ENCODE data around the gene HPCA. TPM values are rescaled to one million over a fixed set of nuclear protein-coding genes. Genes with fewer than 3 reads are reported as not detected.
A peak's percentile ranks its signal among the peaks of the same experiment; 100 is the strongest.

The HPCA gene
- total RNA-seq, 8 experiments from 2014 or later, result 0.54 to 22.3 (median 9.0) TPM

- WGBS, 10 experiments, result 21 to 58% (median 39%) methylated on average over 2 to 24 of the region's 24 CpGs
- in situ Hi-C loops (cut with MboI; ENCODE audit: low pct_unique_long_range_greater_than_20kb in 2 of 9, low sequenced_read_pairs in 9 of 9, unreplicated experiment in 9 of 9), result loop anchor here in 1 of 9 experiments (25.0 kb wide), 1 partner anchor 137 kb away; no protein-coding TSS in a partner anchor
These were observed 39.3 kb downstream of the HPCA start for GRCh38 chr1:32925403-32926162.

DNA sequence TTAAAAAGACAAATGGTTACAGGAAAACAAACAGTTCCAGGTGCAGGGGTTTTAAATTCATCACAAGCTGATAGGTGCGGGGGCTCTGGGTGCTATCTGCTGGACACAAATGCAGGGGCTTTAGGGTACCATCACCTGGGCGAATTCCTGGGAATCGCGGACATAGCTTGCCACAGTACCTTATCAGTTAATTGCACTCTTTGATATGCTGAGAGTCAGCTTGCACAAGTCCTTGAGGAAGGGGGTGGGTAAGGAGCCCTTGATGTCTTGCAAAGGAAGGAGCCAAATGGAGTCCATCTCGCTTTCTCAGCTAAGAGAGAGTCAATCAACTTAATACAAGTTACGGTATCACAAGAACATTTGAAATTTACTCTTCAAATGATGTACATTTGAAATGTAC, 40.3 kb downstream of the HPCA start:
- peaks cover 8 to 14% of the 10 kb centered on the region in 2 donors for H3K4me1 ChIP-seq (replicated peaks in 1 of 2)
- H3K4me3 ChIP-seq, result no peak overlapping the region
- WGBS, 10 experiments, result 71 to 92% (median 83%) methylated on average over 4 to 6 of the region's 6 CpGs
- ATAC-seq (replicated peaks in 6 of 8), result no peak
- H3K27ac ChIP-seq, result no peak overlapping the region
- in situ Hi-C loops (cut with MboI; ENCODE audit: low pct_unique_long_range_greater_than_20kb in 2 of 9, low sequenced_read_pairs in 9 of 9, unreplicated experiment in 9 of 9), result loop anchor here in 1 of 9 experiments (25.0 kb wide), 1 partner anchor 136 kb away; no protein-coding TSS in a partner anchor

More at GRCh38 chr1:32925403-32926162, 39.3 kb downstream of the HPCA start:
- Histone ChIP-seq H3K4me3 (no peak overlapping the region), H3K4me1 (replicated peaks in 1 of 2) (peaks cover 8 to 14% of the 10 kb centered on the region in 2 donors), H3K27ac (no peak overlapping the region)
- peak in 7 of 8 experiments; percentile 35 to 84 (median 53) for ATAC-seq (replicated peaks in 6 of 8)

- Histone ChIP-seq H3K27ac (no peak overlapping the region), H3K4me1 (replicated peaks in 1 of 2) (peaks cover 8 to 14% of the 10 kb centered on the region in 2 donors), H3K4me3 (no peak overlapping the region)
- in situ Hi-C loops (cut with MboI; ENCODE audit: low pct_unique_long_range_greater_than_20kb in 2 of 9, low sequenced_read_pairs in 9 of 9, unreplicated experiment in 9 of 9), result loop anchor here in 1 of 9 experiments (25.0 kb wide), 1 partner anchor 135 kb away; no protein-coding TSS in a partner anchor
- ATAC-seq (replicated peaks in 6 of 8), result no peak
- WGBS, 10 experiments, result 43 to 94% (median 74%) methylated on average over 1 to 2 of the region's 2 CpGs; no CpG with 5 or more reads in 1 of the 10 experiments
These were observed 41.1 kb downstream of the HPCA start for GRCh38 chr1:32927441-32927840.

- in situ Hi-C loops (cut with MboI; ENCODE audit: low pct_unique_long_range_greater_than_20kb in 2 of 9, low sequenced_read_pairs in 9 of 9, unreplicated experiment in 9 of 9), result loop anchor here in 1 of 9 experiments (25.0 kb wide), 1 partner anchor 134 kb away; no protein-coding TSS in a partner anchor
- peaks cover 8 to 14% of the 10 kb centered on the region in 2 donors for H3K4me1 ChIP-seq (replicated peaks in 1 of 2)
- no peak overlapping the region for H3K4me3 ChIP-seq
- no peak overlapping the region for H3K27ac ChIP-seq
- no peak for ATAC-seq (replicated peaks in 6 of 8)
- 20 to 100% (median 89%) methylated on average over 1 to 2 of the region's 2 CpGs; no CpG with 5 or more reads in 3 of the 10 experiments for WGBS, 10 experiments
These were observed 42.0 kb downstream of the HPCA start for GRCh38 chr1:32928285-32928684.

GRCh38 chr1:32928715-32929114, 42.4 kb downstream of the HPCA start:
- Histone ChIP-seq H3K4me1 (replicated peaks in 1 of 2) (peaks cover 8 to 14% of the 10 kb centered on the region in 2 donors), H3K4me3 (no peak overlapping the region), H3K27ac (no peak overlapping the region)
- ATAC-seq (replicated peaks in 6 of 8), result no peak
- WGBS, 10 experiments, result 0 to 97% (median 80%) methylated on average over 1 to 8 of the region's 8 CpGs; no CpG with 5 or more reads in 2 of the 10 experiments
- in situ Hi-C loops (cut with MboI; ENCODE audit: low pct_unique_long_range_greater_than_20kb in 2 of 9, low sequenced_read_pairs in 9 of 9, unreplicated experiment in 9 of 9), result loop anchor here in 1 of 9 experiments (25.0 kb wide), 1 partner anchor 134 kb away; no protein-coding TSS in a partner anchor

DNA sequence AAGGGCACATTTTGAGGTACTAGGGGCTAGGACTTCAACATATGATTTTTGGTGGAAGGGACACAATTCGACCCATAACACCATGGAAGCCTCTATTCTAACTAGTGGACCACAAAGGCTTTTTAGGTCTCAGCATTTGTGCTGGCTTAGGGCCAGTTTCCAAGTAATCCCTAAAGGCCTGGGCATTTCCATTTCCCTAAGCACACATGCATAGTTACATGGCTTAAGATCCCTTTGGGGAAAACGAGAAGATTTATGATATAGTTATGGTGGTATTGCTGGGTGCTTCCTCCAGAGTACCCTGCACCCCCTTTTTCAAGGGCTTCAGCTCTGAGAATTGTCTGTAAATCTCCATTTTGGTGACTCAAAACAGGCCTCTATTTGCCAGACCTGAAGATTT, 43.1 kb downstream of the HPCA start:
- in situ Hi-C loops (cut with MboI; ENCODE audit: low pct_unique_long_range_greater_than_20kb in 2 of 9, low sequenced_read_pairs in 9 of 9, unreplicated experiment in 9 of 9), result loop anchor here in 1 of 9 experiments (25.0 kb wide), 1 partner anchor 133 kb away; no protein-coding TSS in a partner anchor
- Histone ChIP-seq H3K4me1 (replicated peaks in 1 of 2) (peaks cover 8 to 14% of the 10 kb centered on the region in 2 donors), H3K4me3 (no peak overlapping the region), H3K27ac (no peak overlapping the region)
- 0 to 60% (median 39%) methylated on average over 1 to 2 of the region's 2 CpGs; no CpG with 5 or more reads in 2 of the 10 experiments for WGBS, 10 experiments
- no peak for ATAC-seq (replicated peaks in 6 of 8)

DNA sequence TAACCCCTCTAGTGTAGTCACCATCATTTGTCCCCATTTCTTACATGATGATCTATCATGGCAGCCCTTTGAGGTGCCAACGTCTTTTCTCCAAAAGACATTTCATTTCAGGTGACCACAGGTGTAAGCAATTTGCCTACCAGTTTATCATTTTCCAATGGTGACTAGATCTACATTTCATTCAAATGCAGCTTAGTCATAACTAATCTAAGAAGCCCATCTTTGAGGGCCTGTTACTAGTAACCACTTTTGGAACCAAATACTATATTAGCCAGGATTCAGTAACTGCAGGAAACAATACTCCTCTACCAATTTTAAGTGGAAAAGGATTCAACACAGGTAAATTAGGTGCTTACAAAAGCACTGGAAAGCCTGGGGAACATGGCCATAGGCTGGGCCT, 45.5 kb downstream of the HPCA start:
- WGBS, 10 experiments, result 50 to 88% (median 79%) methylated on average over 1 of the region's 1 CpG; no CpG with 5 or more reads in 3 of the 10 experiments
- Histone ChIP-seq H3K4me3 (no peak overlapping the region), H3K27ac (no peak overlapping the region), H3K4me1 (replicated peaks in 1 of 2) (no peaks in the 10 kb centered on the region)
- no peak for ATAC-seq (replicated peaks in 6 of 8)
- in situ Hi-C loops (cut with MboI; ENCODE audit: low pct_unique_long_range_greater_than_20kb in 2 of 9, low sequenced_read_pairs in 9 of 9, unreplicated experiment in 9 of 9), result loop anchor here in 2 of 9 experiments (10.0 to 25.0 kb wide), 2 partner anchors 73 to 131 kb away; no protein-coding TSS in a partner anchor

DNA sequence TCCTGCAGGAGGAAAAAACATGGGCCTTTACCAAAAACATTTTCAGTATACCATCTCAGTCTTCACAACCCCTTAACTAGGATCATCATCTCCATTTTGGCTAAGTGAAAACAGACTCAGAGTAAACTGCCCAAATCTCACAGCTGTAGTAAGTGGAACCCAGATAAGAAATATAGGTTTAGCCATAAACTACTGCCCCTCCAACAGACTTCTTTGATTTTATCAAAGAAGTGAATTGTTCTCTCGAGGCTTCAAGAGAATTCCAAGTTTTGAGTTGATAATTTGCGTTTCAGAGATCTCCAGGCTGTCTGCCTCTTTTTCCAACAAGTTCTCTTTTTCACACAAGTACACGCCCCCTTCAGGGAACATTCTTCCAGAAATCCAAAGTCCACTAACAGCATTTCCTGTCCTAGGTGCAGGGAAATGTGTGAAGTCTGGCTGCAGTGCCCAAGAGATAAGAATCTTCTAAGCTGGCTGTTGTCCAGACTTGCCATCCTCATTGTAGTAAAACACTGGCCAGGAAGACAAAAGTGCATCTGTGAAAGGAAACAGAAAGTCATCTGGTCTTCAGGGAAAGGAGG, 47.5 kb downstream of the HPCA start:
- in situ Hi-C loops (cut with MboI; ENCODE audit: low pct_unique_long_range_greater_than_20kb in 2 of 9, low sequenced_read_pairs in 9 of 9, unreplicated experiment in 9 of 9), result loop anchor here in 2 of 9 experiments (10.0 to 25.0 kb wide), 2 partner anchors 71 to 128 kb away; no protein-coding TSS in a partner anchor
- Histone ChIP-seq H3K27ac (no peak overlapping the region), H3K4me1 (replicated peaks in 1 of 2) (no peaks in the 10 kb centered on the region), H3K4me3 (no peak overlapping the region)
- WGBS, 10 experiments, result 33 to 100% (median 65%) methylated on average over 1 to 3 of the region's 3 CpGs
- ATAC-seq (replicated peaks in 6 of 8), result peak in 2 of 8 experiments; percentile 4 to 43

GRCh38 chr1:32934535-32934934, 48.2 kb downstream of the HPCA start:
- in situ Hi-C loops (cut with MboI; ENCODE audit: low pct_unique_long_range_greater_than_20kb in 2 of 9, low sequenced_read_pairs in 9 of 9, unreplicated experiment in 9 of 9), result loop anchor here in 2 of 9 experiments (10.0 to 25.0 kb wide), 2 partner anchors 70 to 128 kb away; no protein-coding TSS in a partner anchor
- no peaks in the 10 kb centered on the region for H3K4me1 ChIP-seq (replicated peaks in 1 of 2)
- 84 to 100% (median 98%) methylated on average over 5 to 10 of the region's 10 CpGs; no CpG with 5 or more reads in 2 of the 10 experiments for WGBS, 10 experiments
- no peak for ATAC-seq (replicated peaks in 6 of 8)
- no peak overlapping the region for H3K4me3 ChIP-seq
- H3K27ac ChIP-seq, result no peak overlapping the region

GRCh38 chr1:32937061-32937460, 50.8 kb downstream of the HPCA start:
- in situ Hi-C loops (cut with MboI; ENCODE audit: low pct_unique_long_range_greater_than_20kb in 2 of 9, low sequenced_read_pairs in 9 of 9, unreplicated experiment in 9 of 9), result loop anchor here in 2 of 9 experiments (10.0 to 25.0 kb wide), 2 partner anchors 68 to 125 kb away; no protein-coding TSS in a partner anchor
- H3K27ac ChIP-seq, result no peak overlapping the region
- H3K4me1 ChIP-seq (replicated peaks in 1 of 2), result no peaks in the 10 kb centered on the region
- no peak for ATAC-seq (replicated peaks in 6 of 8)
- WGBS, 10 experiments, result 82 to 100% (median 88%) methylated on average over 1 to 4 of the region's 4 CpGs; no CpG with 5 or more reads in 3 of the 10 experiments
- no peak overlapping the region for H3K4me3 ChIP-seq

DNA sequence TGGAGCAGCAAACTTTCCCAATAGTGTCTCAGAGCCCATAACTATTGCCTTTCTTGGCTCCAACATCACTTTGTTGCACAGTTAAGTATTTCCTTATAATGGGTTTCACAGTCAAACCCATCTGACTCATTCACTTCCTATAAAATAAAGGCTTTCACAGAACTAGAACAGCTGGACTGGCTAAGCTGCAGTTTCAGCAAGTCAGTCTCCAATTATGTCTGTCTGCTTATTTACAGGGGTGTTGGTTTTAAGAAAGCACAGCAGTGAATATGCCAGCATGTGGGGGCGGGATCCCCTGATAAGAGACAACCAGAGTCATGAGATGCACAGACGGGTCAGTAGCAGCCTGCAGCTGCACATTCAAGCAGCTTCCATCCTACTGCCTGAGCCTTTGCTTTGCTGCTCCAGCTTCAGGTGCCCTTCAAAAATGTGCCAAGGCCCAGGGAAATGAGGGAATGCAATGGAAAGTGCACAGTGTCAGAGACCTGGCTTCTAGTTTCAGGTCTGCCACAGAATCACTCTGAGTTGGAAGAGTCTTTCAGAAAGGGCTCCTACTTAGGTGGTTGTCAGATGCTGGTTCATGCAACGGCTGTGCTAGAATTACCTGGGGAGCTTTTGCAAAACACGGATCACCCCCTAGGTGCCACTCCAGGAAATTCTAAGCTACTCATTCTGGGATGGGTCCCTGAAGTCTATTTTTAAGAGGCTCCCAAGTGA, 53.5 kb downstream of the HPCA start:
- in situ Hi-C loops (cut with MboI; ENCODE audit: low pct_unique_long_range_greater_than_20kb in 2 of 9, low sequenced_read_pairs in 9 of 9, unreplicated experiment in 9 of 9), result loop anchor here in 2 of 9 experiments (10.0 to 25.0 kb wide), 2 partner anchors 65 to 122 kb away; no protein-coding TSS in a partner anchor
- Histone ChIP-seq H3K4me1 (replicated peaks in 1 of 2) (no peaks in the 10 kb centered on the region), H3K4me3 (no peak overlapping the region), H3K27ac (no peak overlapping the region)
- peak in 2 of 8 experiments; percentile 69 to 86 for ATAC-seq (replicated peaks in 6 of 8)
- 60 to 100% (median 83%) methylated on average over 1 to 4 of the region's 4 CpGs; no CpG with 5 or more reads in 3 of the 10 experiments for WGBS, 10 experiments

- in situ Hi-C loops (cut with MboI; ENCODE audit: low pct_unique_long_range_greater_than_20kb in 2 of 9, low sequenced_read_pairs in 9 of 9, unreplicated experiment in 9 of 9), result loop anchor here in 1 of 9 experiments (25.0 kb wide), 1 partner anchor 118 kb away; no protein-coding TSS in a partner anchor
- Histone ChIP-seq H3K4me3 (no peak overlapping the region), H3K4me1 (replicated peaks in 1 of 2) (peaks cover 15 to 16% of the 10 kb centered on the region in 2 donors), H3K27ac (no peak overlapping the region)
- ATAC-seq (replicated peaks in 6 of 8), result no peak
These were observed 57.9 kb downstream of the HPCA start for GRCh38 chr1:32944180-32944579.

All from motor neuron (in vitro differentiated cells).